Effector memory CD8-positive, alpha-beta T cell (primary cell): Measurements from ENCODE around the gene INPP5B.

ENCODE experiments used
- ATAC-seq: fragments of 150-1000 bp; cut with Tn5 transposase; replicated peaks from 2 replicates; pipeline ENCODE4 v1.10.0; 2021; ENCODE audit warnings: mild to moderate bottlenecking, moderate library complexity
- DNase-seq, 3 experiments: peaks; one replicate each; pipeline ENCODE4 v3.0.0; 2021
- H3K27ac Mint-ChIP-seq, 2 donors: one replicate each; pipeline ENCODE4 v1.8.0; 2022; ENCODE audit warnings: mild to moderate bottlenecking in 2 of 2, mixed read lengths in 2 of 2, moderate library complexity in 2 of 2
- H3K27me3 Mint-ChIP-seq, 2 donors: one replicate each; pipeline ENCODE4 v1.8.0; 2022; ENCODE audit warnings: mixed read lengths in 2 of 2
- H3K36me3 Mint-ChIP-seq: one replicate; pipeline ENCODE4 v1.8.0; 2022; ENCODE audit warnings: mild to moderate bottlenecking, moderate library complexity, mixed read lengths; ENCODE audit not compliant: insufficient read depth
- H3K4me1 Mint-ChIP-seq, 2 donors: one replicate each; pipeline ENCODE4 v1.8.0; 2022; ENCODE audit warnings: low read depth in 2 of 2, mixed read lengths in 2 of 2
- H3K4me3 Mint-ChIP-seq, 2 donors: one replicate each; pipeline ENCODE4 v1.8.0; 2022; ENCODE audit warnings: mild to moderate bottlenecking in 2 of 2, mixed read lengths in 2 of 2, moderate library complexity in 2 of 2
- H3K9me3 Mint-ChIP-seq, 2 donors: one replicate each; pipeline ENCODE4 v1.8.0; 2022; ENCODE audit warnings: mixed read lengths in 2 of 2

The INPP5B gene

GRCh38 chr1:37822906-37823815 lies 123.7 kb downstream of the INPP5B start:
- peak overlapping the region; percentile 44 to 85 for H3K27ac Mint-ChIP-seq

GRCh38 chr1:37821481-37821880 lies 125.4 kb downstream of the INPP5B start:
- H3K36me3 Mint-ChIP-seq: peaks cover 44% of the 10 kb centered on the region
- H3K27me3 Mint-ChIP-seq: no peaks in the 10 kb centered on the region
- ATAC-seq (no peak), DNase-seq (no peak)
- H3K4me3 Mint-ChIP-seq: no peak overlapping the region
- H3K4me1 Mint-ChIP-seq: peaks cover 3 to 6% of the 10 kb centered on the region in 2 donors
- no peaks in the 10 kb centered on the region for H3K9me3 Mint-ChIP-seq
- peak overlapping the region in 1 of 2 donors; percentile 85 for H3K27ac Mint-ChIP-seq

More at GRCh38 chr1:37822906-37823815, 123.7 kb downstream of the INPP5B start:
- ATAC-seq (peak; percentile 75), DNase-seq (no peak)
- H3K4me1 Mint-ChIP-seq: peaks cover 3 to 6% of the 10 kb centered on the region in 2 donors
- no peaks in the 10 kb centered on the region for H3K27me3 Mint-ChIP-seq
- no peak overlapping the region for H3K4me3 Mint-ChIP-seq
- peaks cover 48% of the 10 kb centered on the region for H3K36me3 Mint-ChIP-seq
- H3K9me3 Mint-ChIP-seq: no peaks in the 10 kb centered on the region

GRCh38 chr1:37817481-37817880 lies 129.4 kb downstream of the INPP5B start:
- ATAC-seq (no peak), DNase-seq (no peak)
- Mint-ChIP-seq H3K27ac (no peak overlapping the region), H3K27me3 (no peaks in the 10 kb centered on the region), H3K9me3 (no peaks in the 10 kb centered on the region), H3K4me1 (peaks cover 0 to 2% of the 10 kb centered on the region in 2 donors), H3K4me3 (no peak overlapping the region), H3K36me3 (peaks cover 44% of the 10 kb centered on the region)

- peaks cover 29% of the 10 kb centered on the region for H3K36me3 Mint-ChIP-seq
- H3K4me3 Mint-ChIP-seq: no peak overlapping the region
Measured at GRCh38 chr1:37814252-37814651, 132.6 kb downstream of the INPP5B start.

GRCh38 chr1:37813529-37814145 lies 133.2 kb downstream of the INPP5B start:
- H3K27ac Mint-ChIP-seq: no peak overlapping the region
- no peak for DNase-seq
- H3K27me3 Mint-ChIP-seq: no peaks in the 10 kb centered on the region
- H3K36me3 Mint-ChIP-seq: peaks cover 24% of the 10 kb centered on the region
- no peak for ATAC-seq
- H3K9me3 Mint-ChIP-seq: no peaks in the 10 kb centered on the region
- H3K4me1 Mint-ChIP-seq: peaks cover 13 to 18% of the 10 kb centered on the region in 2 donors
- H3K4me3 Mint-ChIP-seq: no peak overlapping the region

More at GRCh38 chr1:37814252-37814651, 132.6 kb downstream of the INPP5B start:
- Mint-ChIP-seq H3K4me1 (peaks cover 8 to 13% of the 10 kb centered on the region in 2 donors), H3K9me3 (no peaks in the 10 kb centered on the region), H3K27me3 (no peaks in the 10 kb centered on the region), H3K27ac (no peak overlapping the region)
- DNase-seq: no peak
- no peak for ATAC-seq

- Mint-ChIP-seq H3K27ac (peak overlapping the region; percentile 47 to 48), H3K4me1 (peaks cover 21 to 32% of the 10 kb centered on the region in 2 donors), H3K27me3 (no peaks in the 10 kb centered on the region), H3K9me3 (no peaks in the 10 kb centered on the region), H3K36me3 (peaks cover 33% of the 10 kb centered on the region), H3K4me3 (no peak overlapping the region)
- DNase-seq: peak; percentile 57 to 64 (median 59)
- peak; percentile 35 for ATAC-seq
Measured at GRCh38 chr1:37811027-37811655, 135.7 kb downstream of the INPP5B start.
